ENCODE measurements around the gene MSI2.

DNA sequence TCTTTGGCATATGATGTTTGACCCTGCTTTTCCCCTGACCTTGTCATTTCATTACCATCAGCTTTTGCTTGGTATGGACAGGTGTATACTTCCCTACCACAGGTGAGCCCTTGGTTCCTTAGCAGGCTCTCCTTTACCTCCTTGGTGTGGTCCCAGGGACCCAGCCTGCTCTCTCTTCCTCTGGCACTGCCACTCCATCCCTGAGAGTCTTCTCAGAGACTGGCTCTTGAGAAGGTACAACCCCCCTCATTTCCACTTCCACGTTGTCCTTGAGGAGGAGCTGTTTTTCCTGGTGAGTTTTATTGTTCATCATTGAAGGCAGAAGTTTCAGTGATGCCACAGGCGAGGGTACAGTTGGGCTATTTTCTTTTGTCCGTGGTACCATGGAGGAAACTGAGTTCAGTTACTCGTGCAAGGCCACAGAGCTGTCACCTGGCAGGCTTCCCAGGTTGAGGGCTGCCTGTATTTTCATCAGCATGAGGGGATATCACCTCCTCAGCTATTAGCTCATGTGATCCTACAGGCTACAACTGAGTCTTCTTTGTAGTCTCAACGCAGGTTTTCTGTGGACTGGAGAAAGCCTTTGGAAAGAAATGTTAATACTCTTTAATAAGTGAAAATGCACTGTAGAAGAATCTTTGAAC, 52.3 kb downstream of the MSI2 start:
- TF ChIP-seq EZH2 (IDR thresholded peaks at IDR 0.05; ENCODE audit: low read depth, unreplicated experiment) (no peak), CTCF (conservative IDR thresholded peaks at IDR 0.05; ENCODE audit: low read depth in 2 of 2) (no peak), CREB1 (CRISPR knock-in tag; IDR thresholded peaks at IDR 0.05; ENCODE audit: low read depth) (no peak), POLR2AphosphoS5 (IDR thresholded peaks at IDR 0.05; ENCODE audit: low read depth) (no peak), ZNF331 (CRISPR knock-in tag; IDR thresholded peaks at IDR 0.05; ENCODE audit: low read depth) (no peak), REST (IDR thresholded peaks at IDR 0.05; ENCODE audit: unreplicated experiment) (no peak), EZH2phosphoT487 (IDR thresholded peaks at IDR 0.05; ENCODE audit: unreplicated experiment) (no peak), JUNB (IDR thresholded peaks at IDR 0.05; ENCODE audit: unreplicated experiment) (no peak), STAT1 (IDR thresholded peaks at IDR 0.05; ENCODE audit: unreplicated experiment) (no peak), ZNF114 (CRISPR knock-in tag; IDR thresholded peaks at IDR 0.05) (no peak)

Measured in GM23338 (cell line).